Mesodermal cell (in vitro differentiated cells): ENCODE data around the gene SNRNP48.

Experiments
- H3K27ac ChIP-seq: 2 replicates; pipeline ENCODE4 v1.7.0; 2013; ENCODE audit warnings: mild to moderate bottlenecking, low read depth, low read length, moderate library complexity; ENCODE audit not compliant: severe bottlenecking
- H3K36me3 ChIP-seq: 2 replicates; pipeline ENCODE4 v1.7.1; 2013; ENCODE audit warnings: mild to moderate bottlenecking, low read length, moderate library complexity; ENCODE audit not compliant: control insufficient read depth, insufficient read depth
- H3K4me1 ChIP-seq: one replicate; pipeline ENCODE4 v1.7.1; 2013; ENCODE audit warnings: mild to moderate bottlenecking, low read length; ENCODE audit not compliant: insufficient read depth, control insufficient read depth, poor library complexity, severe bottlenecking
- H3K4me3 ChIP-seq: 2 replicates; pipeline ENCODE4 v1.7.0; 2013; ENCODE audit warnings: low read length, control low read depth, mild to moderate bottlenecking; ENCODE audit not compliant: insufficient read depth, poor library complexity, severe bottlenecking; ENCODE audit errors: extremely low read depth
- H3K9me3 ChIP-seq: 2 replicates; pipeline ENCODE4 v1.7.1; 2013; ENCODE audit warnings: mild to moderate bottlenecking, low read length, moderate library complexity; ENCODE audit not compliant: control insufficient read depth
- WGBS, 2 experiments: methylation state at CpG; one replicate each; pipeline ENCODE4 v1.1.5; 2013; ENCODE audit warnings: missing lambda C conversion rate in 2 of 2; ENCODE audit not compliant: insufficient coverage in 2 of 2; 5-methylcytosine and 5-hydroxymethylcytosine counted together

SNRNP48 gene

DNA sequence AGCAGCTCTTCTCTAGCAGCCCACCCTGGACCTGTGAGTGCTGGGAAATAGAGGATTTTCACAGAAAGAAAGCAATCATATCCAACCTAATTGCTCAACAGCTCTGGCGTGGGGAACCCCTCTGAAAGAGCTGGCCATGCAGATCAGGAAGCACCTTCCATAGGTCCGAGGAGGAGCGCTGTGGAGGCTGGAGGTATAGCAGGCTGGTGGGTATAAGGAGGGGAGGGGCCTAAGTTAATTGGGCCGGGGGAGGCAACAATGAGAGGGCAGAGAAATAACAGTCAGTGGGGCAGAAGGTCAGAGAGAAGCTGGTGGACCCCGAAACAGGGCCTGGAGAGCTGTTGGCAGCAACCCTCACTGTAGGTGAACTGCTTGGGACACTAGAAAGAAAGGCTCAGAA, 40.8 kb downstream of the SNRNP48 start:
- Histone ChIP-seq H3K4me1 (no peaks in the 10 kb centered on the region), H3K9me3 (no peaks in the 10 kb centered on the region), H3K4me3 (no peak overlapping the region), H3K36me3 (no peaks in the 10 kb centered on the region), H3K27ac (no peak overlapping the region)
- WGBS, 2 experiments, result 73 to 76% methylated on average over 4 to 5 of the region's 5 CpGs

DNA sequence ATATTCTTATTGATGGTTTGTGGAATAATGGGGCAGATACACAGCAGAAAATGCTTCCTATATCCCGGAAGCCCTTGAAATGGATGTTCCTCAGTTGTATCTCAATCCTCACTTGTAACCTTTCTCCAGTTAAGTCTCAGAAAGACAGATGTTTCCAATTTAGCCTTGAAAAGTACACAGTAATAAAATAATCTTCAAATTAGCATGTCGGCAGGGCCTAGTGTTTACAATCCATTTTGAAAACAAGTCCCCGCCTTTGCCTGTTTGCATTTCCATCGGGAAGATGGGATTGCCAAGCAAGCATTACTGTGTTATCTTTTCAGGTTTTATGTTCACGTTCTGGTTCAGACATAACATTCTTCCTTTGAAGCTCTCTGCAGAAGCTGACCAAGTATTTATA, 41.5 kb downstream of the SNRNP48 start:
- Histone ChIP-seq H3K36me3 (no peaks in the 10 kb centered on the region), H3K4me1 (no peaks in the 10 kb centered on the region), H3K27ac (no peak overlapping the region), H3K4me3 (no peak overlapping the region), H3K9me3 (no peaks in the 10 kb centered on the region)
- 87 to 90% methylated on average over 3 of the region's 5 CpGs for WGBS, 2 experiments

DNA sequence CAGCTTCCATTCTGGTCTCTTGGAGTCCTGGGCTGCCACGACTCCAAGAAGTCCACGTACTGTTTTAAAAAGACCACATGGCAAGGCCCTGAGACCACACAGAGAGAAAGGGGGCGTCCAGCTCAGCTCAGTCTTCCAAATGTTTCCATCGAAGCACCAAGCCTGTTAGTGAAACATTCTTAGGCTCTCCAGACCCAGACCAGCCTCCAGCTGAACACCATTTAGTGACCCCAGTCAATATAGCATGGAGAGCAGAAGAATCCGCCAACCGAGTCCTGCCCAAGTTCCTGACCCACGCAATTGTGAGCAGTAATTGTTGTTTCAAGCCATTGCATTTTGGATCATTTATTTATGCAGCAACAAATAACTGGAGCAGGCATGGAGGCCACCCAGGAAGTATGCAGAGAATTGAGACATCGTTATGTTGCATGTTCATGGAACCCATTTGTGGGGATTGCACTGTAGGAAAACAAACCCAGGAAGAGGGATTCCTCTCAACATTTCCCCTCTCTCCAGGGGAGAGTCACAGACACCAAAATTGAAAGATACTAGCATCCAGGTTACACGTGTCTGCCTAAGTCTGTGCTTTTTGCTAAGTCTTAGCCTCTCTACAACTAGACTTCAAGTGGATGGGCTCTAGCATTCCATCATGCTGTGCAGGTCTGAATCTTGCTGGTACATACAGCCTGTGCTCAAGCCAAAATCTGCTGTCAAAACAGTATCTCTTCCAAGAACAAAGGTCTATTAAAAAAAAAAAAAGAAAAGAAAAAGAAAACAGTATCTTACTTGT, 42.7 kb downstream of the SNRNP48 start:
- Histone ChIP-seq H3K4me1 (no peaks in the 10 kb centered on the region), H3K9me3 (no peaks in the 10 kb centered on the region), H3K36me3 (no peaks in the 10 kb centered on the region), H3K27ac (no peak overlapping the region), H3K4me3 (no peak overlapping the region)
- 90 to 95% methylated on average over 8 to 9 of the region's 9 CpGs for WGBS, 2 experiments

DNA sequence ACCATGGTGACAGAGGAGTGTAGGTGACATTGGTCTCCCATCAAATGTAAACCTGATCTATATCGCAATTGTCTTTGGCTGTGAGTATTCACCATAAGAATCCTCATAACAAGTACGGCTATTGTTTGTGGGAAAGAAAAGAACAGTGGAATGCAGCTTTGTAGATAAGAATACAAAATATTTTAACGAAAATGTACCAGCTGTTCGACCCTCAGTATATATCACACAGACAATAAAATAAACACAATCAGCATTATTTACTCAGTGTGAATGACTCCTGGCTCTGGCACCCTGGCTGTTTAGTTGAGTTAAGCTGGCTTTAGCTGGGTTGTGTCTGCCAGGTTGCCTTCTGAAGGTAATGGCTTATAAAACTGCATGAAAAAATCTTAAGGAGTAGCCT, 43.4 kb downstream of the SNRNP48 start:
- WGBS, 2 experiments, result 40% methylated on average over 1 of the region's 4 CpGs; no CpG with 5 or more reads in 1 of the 2 experiments
- Histone ChIP-seq H3K4me1 (no peaks in the 10 kb centered on the region), H3K9me3 (no peaks in the 10 kb centered on the region), H3K4me3 (no peak overlapping the region), H3K36me3 (no peaks in the 10 kb centered on the region), H3K27ac (no peak overlapping the region)

DNA sequence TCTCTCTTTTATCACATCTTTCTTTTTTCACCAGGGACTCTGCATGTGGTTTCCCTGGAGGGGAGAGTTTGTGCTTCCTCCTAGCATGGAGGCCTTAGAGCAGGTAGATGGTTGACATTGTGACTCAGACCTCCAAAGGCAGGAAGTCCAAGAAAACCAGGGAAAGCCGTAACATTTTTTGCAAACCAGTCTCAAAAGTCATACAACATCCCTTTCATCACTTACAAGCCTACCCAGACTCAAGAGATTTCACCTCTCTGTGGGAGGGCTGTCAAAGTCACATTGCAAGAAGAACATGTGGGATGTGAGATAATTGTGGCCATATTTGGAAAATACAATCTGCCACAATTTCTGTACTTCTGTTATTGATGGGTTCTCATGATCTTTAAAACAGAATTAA, 46.2 kb downstream of the SNRNP48 start:
- Histone ChIP-seq H3K27ac (no peak overlapping the region), H3K9me3 (no peaks in the 10 kb centered on the region), H3K4me1 (peaks cover 5% of the 10 kb centered on the region), H3K4me3 (no peak overlapping the region), H3K36me3 (no peaks in the 10 kb centered on the region)
- no CpG with 5 or more reads among the region's 1 CpG for WGBS, 2 experiments

DNA sequence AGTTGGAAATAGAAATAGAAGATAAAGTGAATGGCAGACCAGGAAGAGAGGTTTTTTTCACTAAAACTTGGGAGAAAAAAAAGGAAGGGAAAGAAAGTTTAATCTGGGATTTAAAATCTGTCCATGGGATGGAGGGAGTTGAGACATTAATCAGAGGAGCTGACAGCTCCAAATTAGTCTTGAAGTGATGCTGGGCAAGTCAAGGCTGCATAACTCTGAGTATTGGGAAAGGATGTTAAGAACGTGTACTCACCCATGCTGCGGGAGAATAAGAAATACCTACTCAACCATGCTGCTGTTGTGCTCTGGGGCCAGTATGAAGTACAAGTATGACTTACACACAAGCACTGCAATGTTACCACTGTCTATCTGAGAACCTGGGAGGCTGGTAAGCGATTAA, 47.5 kb downstream of the SNRNP48 start:
- no peak overlapping the region for H3K27ac ChIP-seq
- WGBS, 2 experiments, result 100% methylated on average over 1 to 2 of the region's 3 CpGs
- H3K4me1 ChIP-seq, result peaks cover 12% of the 10 kb centered on the region
- H3K9me3 ChIP-seq, result no peaks in the 10 kb centered on the region
- no peak overlapping the region for H3K4me3 ChIP-seq
- H3K36me3 ChIP-seq, result no peaks in the 10 kb centered on the region

DNA sequence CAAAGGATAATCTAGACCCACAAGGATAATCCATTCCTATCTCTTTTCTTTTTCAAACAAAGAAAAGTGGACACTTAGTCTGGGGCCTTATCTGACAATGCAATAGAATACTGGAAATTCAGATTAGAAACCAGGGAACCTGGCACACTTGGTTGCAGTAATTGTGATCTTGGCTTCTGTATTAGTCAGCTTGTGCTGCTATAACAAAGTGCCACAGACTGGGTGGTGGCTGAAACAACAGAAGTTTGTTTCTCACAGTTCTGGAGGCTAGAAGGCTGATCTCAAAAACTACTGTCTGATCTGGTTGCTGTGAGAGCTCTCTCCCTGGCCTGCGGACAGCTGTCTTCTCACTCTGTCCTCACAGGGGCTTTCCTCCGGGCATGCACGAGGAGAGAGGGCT, 49.4 kb downstream of the SNRNP48 start:
- peaks cover 12% of the 10 kb centered on the region for H3K4me1 ChIP-seq
- H3K9me3 ChIP-seq, result no peaks in the 10 kb centered on the region
- WGBS, 2 experiments, result 81 to 86% methylated on average over 3 of the region's 3 CpGs
- no peak overlapping the region for H3K4me3 ChIP-seq
- no peak overlapping the region for H3K27ac ChIP-seq
- no peaks in the 10 kb centered on the region for H3K36me3 ChIP-seq

DNA sequence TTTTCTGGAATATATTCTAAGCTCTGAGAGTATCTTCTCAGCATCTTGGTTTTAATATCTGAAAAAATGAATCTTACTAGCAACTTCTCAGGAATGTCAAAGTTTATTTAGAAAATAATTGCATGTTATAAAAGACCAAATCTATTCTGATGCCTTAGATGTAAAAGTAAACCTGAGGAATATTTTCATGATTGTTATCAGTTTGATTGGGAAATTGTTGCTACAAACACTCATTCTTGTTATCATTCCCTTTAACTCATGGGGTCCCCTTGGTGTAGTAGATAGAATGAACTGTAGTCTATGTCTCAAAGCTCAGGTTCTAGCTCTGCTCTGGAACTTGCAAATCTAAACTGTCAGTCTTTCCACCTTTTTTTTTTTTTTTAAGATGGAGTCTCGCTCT, 50.0 kb downstream of the SNRNP48 start:
- Histone ChIP-seq H3K27ac (no peak overlapping the region), H3K4me3 (no peak overlapping the region), H3K9me3 (no peaks in the 10 kb centered on the region), H3K36me3 (no peaks in the 10 kb centered on the region), H3K4me1 (peaks cover 12% of the 10 kb centered on the region)
- WGBS, 2 experiments, result no CpG with 5 or more reads among the region's 1 CpG

DNA sequence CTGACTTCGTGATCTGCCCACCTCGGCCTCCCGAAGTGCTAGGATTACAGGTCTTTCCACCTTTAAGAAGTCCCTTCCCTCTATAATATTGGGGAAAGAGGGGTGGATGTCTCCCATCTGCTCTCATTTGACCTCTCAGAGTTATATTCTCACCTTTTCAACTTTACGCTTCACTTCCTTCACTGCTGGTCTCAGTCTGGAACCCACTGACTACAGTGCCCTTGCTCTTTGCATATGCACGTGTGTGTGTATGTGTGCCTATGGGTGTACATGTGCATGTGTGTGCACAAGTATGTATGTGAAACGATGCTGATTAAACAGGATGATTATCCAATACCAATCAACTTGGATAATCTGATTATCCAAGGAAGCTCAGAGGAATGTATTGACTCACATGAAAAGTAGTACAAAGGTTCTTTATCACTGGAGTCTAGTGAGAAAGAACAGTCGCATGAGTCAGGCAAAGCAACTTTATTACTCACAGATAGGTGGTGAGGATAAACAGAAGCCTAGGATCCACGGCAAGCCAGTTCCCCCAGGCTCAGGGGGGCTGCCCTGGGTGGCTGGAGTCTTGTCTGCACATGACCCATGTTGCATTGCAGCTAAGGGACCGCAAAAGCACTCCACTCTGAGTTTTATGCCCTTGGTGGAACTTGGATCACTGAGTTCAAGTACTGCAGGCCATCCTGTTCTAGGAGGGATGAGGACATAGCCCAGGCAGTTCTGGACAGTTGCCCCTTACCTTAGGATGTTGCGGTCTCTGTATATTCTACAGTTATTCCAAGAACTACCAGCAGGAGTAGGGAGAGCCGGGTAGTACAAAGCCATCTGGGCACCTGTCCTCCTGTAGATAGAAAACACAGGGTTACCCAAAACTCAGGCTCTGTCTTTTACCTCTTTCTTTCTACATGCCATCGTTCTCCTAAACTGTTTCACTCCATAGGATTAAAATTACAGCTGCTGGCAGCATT, 50.9 kb downstream of the SNRNP48 start:
- Histone ChIP-seq H3K36me3 (no peaks in the 10 kb centered on the region), H3K9me3 (no peaks in the 10 kb centered on the region), H3K27ac (peak overlapping the region; percentile 88), H3K4me3 (no peak overlapping the region), H3K4me1 (peaks cover 12% of the 10 kb centered on the region)
- WGBS, 2 experiments, result 82 to 85% methylated on average over 5 of the region's 12 CpGs

DNA sequence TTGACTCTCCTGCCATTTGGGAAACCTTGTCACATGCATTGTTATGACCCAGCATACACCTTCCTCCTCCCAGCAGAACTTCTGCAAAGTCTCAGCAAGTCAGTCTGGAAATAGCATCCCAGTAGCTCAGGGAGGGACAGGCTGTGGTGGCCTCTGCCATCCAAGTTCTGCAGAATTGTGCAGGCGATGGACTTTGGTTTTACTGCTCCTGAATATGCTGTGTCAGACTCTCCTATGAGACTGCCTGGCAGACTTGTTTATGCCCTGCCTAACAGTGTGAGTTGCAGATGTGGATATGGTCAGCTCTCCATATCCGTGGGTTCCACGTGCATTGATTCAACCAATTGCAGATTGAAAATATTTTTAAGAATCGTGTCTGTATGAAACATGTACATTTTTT, 52.8 kb downstream of the SNRNP48 start:
- H3K4me1 ChIP-seq, result peaks cover 12% of the 10 kb centered on the region
- no peaks in the 10 kb centered on the region for H3K9me3 ChIP-seq
- no peaks in the 10 kb centered on the region for H3K36me3 ChIP-seq
- no peak overlapping the region for H3K27ac ChIP-seq
- H3K4me3 ChIP-seq, result no peak overlapping the region
- WGBS, 2 experiments, result 70 to 100% methylated on average over 2 to 3 of the region's 4 CpGs
